ENCODE measurements around the gene RARB. TPM values are rescaled to one million over a fixed set of nuclear protein-coding genes. Genes with fewer than 3 reads are reported as not detected.

Gene RARB
- total RNA-seq, 1 donor from 2014 or later: not detected

GRCh38 chr3:25576831-25577454 lies 148.9 kb downstream of the RARB start:
- intact Hi-C loops (cut with micrococcal nuclease): no loop called here
- H3K4me3 Mint-ChIP-seq: no peak overlapping the region
- no peaks in the 10 kb centered on the region for H3K36me3 Mint-ChIP-seq (ENCODE audit: low read depth)
- H3K27me3 Mint-ChIP-seq (ENCODE audit: insufficient read depth): peaks cover 2% of the 10 kb centered on the region
- no peaks in the 10 kb centered on the region for H3K4me1 Mint-ChIP-seq (ENCODE audit: low read depth)
- no peak overlapping the region for H3K27ac Mint-ChIP-seq
- no peaks in the 10 kb centered on the region for H3K9me3 Mint-ChIP-seq
- no peak for DNase-seq (ENCODE audit: low spot score)

GRCh38 chr3:25578059-25578458 lies 150.0 kb downstream of the RARB start:
- Mint-ChIP-seq H3K4me1 (ENCODE audit: low read depth) (no peaks in the 10 kb centered on the region), H3K36me3 (ENCODE audit: low read depth) (no peaks in the 10 kb centered on the region), H3K27me3 (ENCODE audit: insufficient read depth) (peaks cover 2% of the 10 kb centered on the region), H3K9me3 (no peaks in the 10 kb centered on the region), H3K4me3 (no peak overlapping the region), H3K27ac (no peak overlapping the region)
- intact Hi-C loops (cut with micrococcal nuclease): no loop called here
- no peak for DNase-seq (ENCODE audit: low spot score)

- H3K27ac Mint-ChIP-seq: no peak overlapping the region
- no peaks in the 10 kb centered on the region for H3K36me3 Mint-ChIP-seq (ENCODE audit: low read depth)
- DNase-seq (ENCODE audit: low spot score): no peak
Measured at GRCh38 chr3:25580534-25580933, 152.5 kb downstream of the RARB start.

GRCh38 chr3:25581335-25581734 lies 153.3 kb downstream of the RARB start:
- H3K36me3 Mint-ChIP-seq (ENCODE audit: low read depth): no peaks in the 10 kb centered on the region
- no peak overlapping the region for H3K27ac Mint-ChIP-seq
- no peak for DNase-seq (ENCODE audit: low spot score)
- peaks cover 2% of the 10 kb centered on the region for H3K27me3 Mint-ChIP-seq (ENCODE audit: insufficient read depth)
- intact Hi-C loops (cut with micrococcal nuclease): no loop called here
- no peak overlapping the region for H3K4me3 Mint-ChIP-seq
- no peaks in the 10 kb centered on the region for H3K4me1 Mint-ChIP-seq (ENCODE audit: low read depth)
- H3K9me3 Mint-ChIP-seq: no peaks in the 10 kb centered on the region

More at GRCh38 chr3:25580534-25580933, 152.5 kb downstream of the RARB start:
- H3K4me3 Mint-ChIP-seq: no peak overlapping the region
- no peaks in the 10 kb centered on the region for H3K9me3 Mint-ChIP-seq
- H3K4me1 Mint-ChIP-seq (ENCODE audit: low read depth): no peaks in the 10 kb centered on the region
- peaks cover 2% of the 10 kb centered on the region for H3K27me3 Mint-ChIP-seq (ENCODE audit: insufficient read depth)
- intact Hi-C loops (cut with micrococcal nuclease): no loop called here

- intact Hi-C loops (cut with micrococcal nuclease): no loop called here
- DNase-seq (ENCODE audit: low spot score): no peak
- H3K4me3 Mint-ChIP-seq: no peak overlapping the region
- H3K9me3 Mint-ChIP-seq: no peaks in the 10 kb centered on the region
- no peaks in the 10 kb centered on the region for H3K4me1 Mint-ChIP-seq (ENCODE audit: low read depth)
- peaks cover 2% of the 10 kb centered on the region for H3K27me3 Mint-ChIP-seq (ENCODE audit: insufficient read depth)
- no peak overlapping the region for H3K27ac Mint-ChIP-seq
- H3K36me3 Mint-ChIP-seq (ENCODE audit: low read depth): no peaks in the 10 kb centered on the region
Measured at GRCh38 chr3:25581823-25582222, 153.8 kb downstream of the RARB start.

- no peak for DNase-seq (ENCODE audit: low spot score)
- Mint-ChIP-seq H3K27ac (no peak overlapping the region), H3K9me3 (no peaks in the 10 kb centered on the region), H3K4me3 (no peak overlapping the region), H3K36me3 (ENCODE audit: low read depth) (no peaks in the 10 kb centered on the region), H3K4me1 (ENCODE audit: low read depth) (no peaks in the 10 kb centered on the region), H3K27me3 (ENCODE audit: insufficient read depth) (peaks cover 2% of the 10 kb centered on the region)
- intact Hi-C loops (cut with micrococcal nuclease): no loop called here
Measured at GRCh38 chr3:25582242-25582641, 154.2 kb downstream of the RARB start.

GRCh38 chr3:25583343-25583742 lies 155.3 kb downstream of the RARB start:
- H3K4me1 Mint-ChIP-seq (ENCODE audit: low read depth): no peaks in the 10 kb centered on the region
- intact Hi-C loops (cut with micrococcal nuclease): no loop called here
- no peak overlapping the region for H3K27ac Mint-ChIP-seq
- peaks cover 2% of the 10 kb centered on the region for H3K27me3 Mint-ChIP-seq (ENCODE audit: insufficient read depth)
- no peak for DNase-seq (ENCODE audit: low spot score)
- no peaks in the 10 kb centered on the region for H3K9me3 Mint-ChIP-seq
- no peak overlapping the region for H3K4me3 Mint-ChIP-seq
- H3K36me3 Mint-ChIP-seq (ENCODE audit: low read depth): no peaks in the 10 kb centered on the region

GRCh38 chr3:25584011-25584789 lies 156.1 kb downstream of the RARB start:
- Mint-ChIP-seq H3K4me1 (ENCODE audit: low read depth) (no peaks in the 10 kb centered on the region), H3K27ac (no peak overlapping the region), H3K4me3 (no peak overlapping the region), H3K27me3 (ENCODE audit: insufficient read depth) (peaks cover 2% of the 10 kb centered on the region), H3K36me3 (ENCODE audit: low read depth) (no peaks in the 10 kb centered on the region), H3K9me3 (no peaks in the 10 kb centered on the region)
- no peak for DNase-seq (ENCODE audit: low spot score)
- intact Hi-C loops (cut with micrococcal nuclease): no loop called here

GRCh38 chr3:25585361-25586166 lies 157.5 kb downstream of the RARB start:
- H3K4me1 Mint-ChIP-seq (ENCODE audit: low read depth): no peaks in the 10 kb centered on the region
- intact Hi-C loops (cut with micrococcal nuclease): no loop called here
- H3K4me3 Mint-ChIP-seq: no peak overlapping the region
- H3K9me3 Mint-ChIP-seq: no peaks in the 10 kb centered on the region
- no peak overlapping the region for H3K27ac Mint-ChIP-seq
- DNase-seq (ENCODE audit: low spot score): no peak
- H3K36me3 Mint-ChIP-seq (ENCODE audit: low read depth): no peaks in the 10 kb centered on the region
- no peaks in the 10 kb centered on the region for H3K27me3 Mint-ChIP-seq (ENCODE audit: insufficient read depth)

GRCh38 chr3:25586167-25586505 lies 158.1 kb downstream of the RARB start:
- H3K27ac Mint-ChIP-seq: no peak overlapping the region
- no peaks in the 10 kb centered on the region for H3K36me3 Mint-ChIP-seq (ENCODE audit: low read depth)
- H3K9me3 Mint-ChIP-seq: no peaks in the 10 kb centered on the region
- no peaks in the 10 kb centered on the region for H3K27me3 Mint-ChIP-seq (ENCODE audit: insufficient read depth)
- no peaks in the 10 kb centered on the region for H3K4me1 Mint-ChIP-seq (ENCODE audit: low read depth)
- no peak overlapping the region for H3K4me3 Mint-ChIP-seq
- intact Hi-C loops (cut with micrococcal nuclease): no loop called here
- no peak for DNase-seq (ENCODE audit: low spot score)

- Mint-ChIP-seq H3K4me3 (no peak overlapping the region), H3K27ac (no peak overlapping the region), H3K9me3 (no peaks in the 10 kb centered on the region), H3K27me3 (ENCODE audit: insufficient read depth) (no peaks in the 10 kb centered on the region), H3K36me3 (ENCODE audit: low read depth) (no peaks in the 10 kb centered on the region), H3K4me1 (ENCODE audit: low read depth) (no peaks in the 10 kb centered on the region)
- DNase-seq (ENCODE audit: low spot score): no peak
- intact Hi-C loops (cut with micrococcal nuclease): no loop called here
Measured at GRCh38 chr3:25586553-25586952, 158.5 kb downstream of the RARB start.

GRCh38 chr3:25587094-25587493 lies 159.0 kb downstream of the RARB start:
- H3K27me3 Mint-ChIP-seq (ENCODE audit: insufficient read depth): no peaks in the 10 kb centered on the region
- no peaks in the 10 kb centered on the region for H3K36me3 Mint-ChIP-seq (ENCODE audit: low read depth)
- H3K9me3 Mint-ChIP-seq: no peaks in the 10 kb centered on the region
- no peak for DNase-seq (ENCODE audit: low spot score)
- no peak overlapping the region for H3K4me3 Mint-ChIP-seq
- H3K27ac Mint-ChIP-seq: no peak overlapping the region
- H3K4me1 Mint-ChIP-seq (ENCODE audit: low read depth): no peaks in the 10 kb centered on the region
- intact Hi-C loops (cut with micrococcal nuclease): no loop called here

GRCh38 chr3:25587526-25587925 lies 159.5 kb downstream of the RARB start:
- intact Hi-C loops (cut with micrococcal nuclease): no loop called here
- no peaks in the 10 kb centered on the region for H3K9me3 Mint-ChIP-seq
- H3K36me3 Mint-ChIP-seq (ENCODE audit: low read depth): no peaks in the 10 kb centered on the region
- H3K4me3 Mint-ChIP-seq: no peak overlapping the region
- no peaks in the 10 kb centered on the region for H3K4me1 Mint-ChIP-seq (ENCODE audit: low read depth)
- no peak overlapping the region for H3K27ac Mint-ChIP-seq
- DNase-seq (ENCODE audit: low spot score): no peak
- no peaks in the 10 kb centered on the region for H3K27me3 Mint-ChIP-seq (ENCODE audit: insufficient read depth)

Data from activated T-helper 1 cell treated with anti-CD3 and anti-CD28 coated beads, Interleukin-12 subunit alpha, Interleukin-12 subunit beta, Interleukin-2, Interleukin-4 antibody, amounts not matched to agents 30 ng/mL and 10 ng/mL and 1 ng/mL, durations not matched to agents 14 hours and 24 hours and 36 hours (primary cell).